Loucy (cell line): ENCODE results near the gene RPS28.

Experiments used
- EZH2phosphoT487 ChIP-seq: fragments of 200-600 bp; IDR thresholded peaks from 2 replicates; pipeline ENCODE4 v1.6.1; 2018; ENCODE audit warnings: antibody characterized with exemption, mild to moderate bottlenecking, moderate library complexity, borderline replicate concordance
- TF ChIP-seq, protein P1 (sequence below): fragments of 200-600 bp; sonication (generic); conservative IDR thresholded peaks from 2 replicates; pipeline ENCODE4 v1.5.1; 2014; ENCODE audit warnings: mild to moderate bottlenecking, antibody characterized with exemption, low read length

DNA sequence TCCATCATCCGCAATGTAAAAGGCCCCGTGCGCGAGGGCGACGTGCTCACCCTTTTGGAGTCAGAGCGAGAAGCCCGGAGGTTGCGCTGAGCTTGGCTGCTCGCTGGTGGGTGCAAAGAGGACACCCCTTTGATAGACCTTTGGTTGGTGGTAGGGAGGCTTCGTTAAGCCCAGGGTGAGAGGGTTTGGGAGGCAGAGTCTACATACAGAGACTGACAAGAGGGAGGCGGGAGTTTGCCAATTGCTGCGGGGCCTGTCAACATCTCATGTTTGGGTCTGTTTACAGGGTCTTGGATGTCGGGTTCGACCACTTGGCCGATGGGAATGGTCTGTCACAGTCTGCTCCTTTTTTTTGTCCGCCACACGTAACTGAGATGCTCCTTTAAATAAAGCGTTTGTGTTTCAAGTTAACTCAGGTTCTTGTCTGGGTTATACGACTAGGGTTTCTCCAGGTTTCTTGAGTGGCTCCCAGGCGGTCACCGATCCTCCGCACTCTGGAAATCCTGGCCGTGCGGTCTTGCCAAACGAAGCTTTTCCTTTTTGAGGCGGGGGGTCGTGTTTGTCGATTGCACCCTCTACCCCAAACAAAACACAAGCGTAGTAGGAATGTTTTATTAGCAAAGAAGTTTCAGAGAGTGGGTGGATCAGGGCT lies 816 bp downstream of the RPS28 start:
- no peak for TF ChIP-seq EZH2phosphoT487
- TF ChIP-seq, protein P1, sequence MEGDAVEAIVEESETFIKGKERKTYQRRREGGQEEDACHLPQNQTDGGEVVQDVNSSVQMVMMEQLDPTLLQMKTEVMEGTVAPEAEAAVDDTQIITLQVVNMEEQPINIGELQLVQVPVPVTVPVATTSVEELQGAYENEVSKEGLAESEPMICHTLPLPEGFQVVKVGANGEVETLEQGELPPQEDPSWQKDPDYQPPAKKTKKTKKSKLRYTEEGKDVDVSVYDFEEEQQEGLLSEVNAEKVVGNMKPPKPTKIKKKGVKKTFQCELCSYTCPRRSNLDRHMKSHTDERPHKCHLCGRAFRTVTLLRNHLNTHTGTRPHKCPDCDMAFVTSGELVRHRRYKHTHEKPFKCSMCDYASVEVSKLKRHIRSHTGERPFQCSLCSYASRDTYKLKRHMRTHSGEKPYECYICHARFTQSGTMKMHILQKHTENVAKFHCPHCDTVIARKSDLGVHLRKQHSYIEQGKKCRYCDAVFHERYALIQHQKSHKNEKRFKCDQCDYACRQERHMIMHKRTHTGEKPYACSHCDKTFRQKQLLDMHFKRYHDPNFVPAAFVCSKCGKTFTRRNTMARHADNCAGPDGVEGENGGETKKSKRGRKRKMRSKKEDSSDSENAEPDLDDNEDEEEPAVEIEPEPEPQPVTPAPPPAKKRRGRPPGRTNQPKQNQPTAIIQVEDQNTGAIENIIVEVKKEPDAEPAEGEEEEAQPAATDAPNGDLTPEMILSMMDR, result no peak
